OCI-LY1 (cell line): ENCODE results near the gene PIGV.

Experiments used
- H2AFZ ChIP-seq: fragments of 200-600 bp; sonication (generic), shearing (Covaris generic); 2 replicates; pipeline ENCODE4 v1.6.0; 2014; ENCODE audit warnings: antibody characterized with exemption, mild to moderate bottlenecking, low read length
- H3F3A ChIP-seq: fragments of 200-600 bp; sonication (generic), shearing (Covaris generic); 2 replicates; pipeline ENCODE4 v1.6.0; 2014; ENCODE audit warnings: mild to moderate bottlenecking, antibody characterized with exemption, low read length, moderate library complexity; ENCODE audit not compliant: insufficient read depth
- H3K27ac ChIP-seq: fragments of 200-600 bp; sonication (generic); 2 replicates; pipeline ENCODE4 v1.5.1; 2014; ENCODE audit warnings: low read length, mixed run types, mild to moderate bottlenecking, low read depth; ENCODE audit not compliant: poor library complexity, severe bottlenecking
- H3K27me3 ChIP-seq: fragments of 200-600 bp; sonication (generic); 2 replicates; pipeline ENCODE4 v1.6.0; 2014; ENCODE audit warnings: antibody characterized with exemption, mild to moderate bottlenecking, low read length, moderate library complexity; ENCODE audit not compliant: insufficient read depth
- H3K36me3 ChIP-seq: fragments of 200-600 bp; sonication (generic); 2 replicates; pipeline ENCODE4 v1.6.1; 2014; ENCODE audit warnings: mild to moderate bottlenecking, antibody characterized with exemption, low read length, moderate library complexity, mixed read lengths; ENCODE audit not compliant: insufficient read depth
- H3K4me1 ChIP-seq: fragments of 200-600 bp; sonication (generic); 2 replicates; pipeline ENCODE4 v1.5.1; 2014; ENCODE audit warnings: mild to moderate bottlenecking, low read length, moderate library complexity; ENCODE audit not compliant: insufficient read depth, severe bottlenecking
- H3K4me2 ChIP-seq: fragments of 200-600 bp; sonication (generic), shearing (Covaris generic); 2 replicates; pipeline ENCODE4 v1.6.1; 2014; ENCODE audit warnings: low read length
- H3K4me3 ChIP-seq: fragments of 200-600 bp; sonication (generic); 2 replicates; pipeline ENCODE4 v1.5.1; 2014; ENCODE audit warnings: low read length, low read depth, mild to moderate bottlenecking, mixed read lengths; ENCODE audit not compliant: poor library complexity, severe bottlenecking
- H3K79me2 ChIP-seq: fragments of 200-600 bp; shearing (Covaris generic); 2 replicates; pipeline ENCODE4 v1.6.1; 2016; ENCODE audit warnings: mixed run types, low read length, mixed read lengths; ENCODE audit not compliant: insufficient read depth
- H3K9ac ChIP-seq: fragments of 200-600 bp; sonication (generic), shearing (Covaris generic); 2 replicates; pipeline ENCODE4 v1.6.1; 2014; ENCODE audit warnings: mild to moderate bottlenecking, low read length, mixed read lengths
- H3K9me2 ChIP-seq: fragments of 200-600 bp; sonication (generic), shearing (Covaris generic); 2 replicates; pipeline ENCODE4 v1.6.1; 2014; ENCODE audit warnings: low read depth, mild to moderate bottlenecking, low read length, mixed read lengths
- H3K9me3 ChIP-seq: fragments of 200-600 bp; shearing (Covaris generic); 2 replicates; pipeline ENCODE4 v1.6.1; 2014; ENCODE audit warnings: low read length, mixed read lengths
- H4K20me1 ChIP-seq: fragments of 200-600 bp; sonication (generic), shearing (Covaris generic); 2 replicates; pipeline ENCODE4 v1.6.0; 2016; ENCODE audit warnings: mild to moderate bottlenecking, low read length; ENCODE audit not compliant: insufficient read depth
- EZH2 ChIP-seq: fragments of 200-600 bp; sonication (generic), shearing (Covaris generic); IDR thresholded peaks from 2 replicates; pipeline ENCODE4 v1.8.0; 2017; ENCODE audit warnings: borderline replicate concordance, mixed run types, mild to moderate bottlenecking, antibody characterized with exemption, low read length, moderate library complexity, mixed read lengths
- TF ChIP-seq, protein P1 (sequence below): fragments of 200-600 bp; sonication (generic), shearing (Covaris generic); IDR thresholded peaks from 2 replicates; pipeline ENCODE4 v1.5.1; 2017; ENCODE audit warnings: mild to moderate bottlenecking, antibody characterized with exemption, low read length, moderate library complexity, mixed read lengths

The PIGV gene

GRCh38 chr1:26811057-26811456, 23.3 kb downstream of the PIGV start:
- no peak overlapping the region for H3K4me2 ChIP-seq
- no peaks in the 10 kb centered on the region for H3F3A ChIP-seq
- no peak overlapping the region for H3K27ac ChIP-seq
- TF ChIP-seq, protein P1, sequence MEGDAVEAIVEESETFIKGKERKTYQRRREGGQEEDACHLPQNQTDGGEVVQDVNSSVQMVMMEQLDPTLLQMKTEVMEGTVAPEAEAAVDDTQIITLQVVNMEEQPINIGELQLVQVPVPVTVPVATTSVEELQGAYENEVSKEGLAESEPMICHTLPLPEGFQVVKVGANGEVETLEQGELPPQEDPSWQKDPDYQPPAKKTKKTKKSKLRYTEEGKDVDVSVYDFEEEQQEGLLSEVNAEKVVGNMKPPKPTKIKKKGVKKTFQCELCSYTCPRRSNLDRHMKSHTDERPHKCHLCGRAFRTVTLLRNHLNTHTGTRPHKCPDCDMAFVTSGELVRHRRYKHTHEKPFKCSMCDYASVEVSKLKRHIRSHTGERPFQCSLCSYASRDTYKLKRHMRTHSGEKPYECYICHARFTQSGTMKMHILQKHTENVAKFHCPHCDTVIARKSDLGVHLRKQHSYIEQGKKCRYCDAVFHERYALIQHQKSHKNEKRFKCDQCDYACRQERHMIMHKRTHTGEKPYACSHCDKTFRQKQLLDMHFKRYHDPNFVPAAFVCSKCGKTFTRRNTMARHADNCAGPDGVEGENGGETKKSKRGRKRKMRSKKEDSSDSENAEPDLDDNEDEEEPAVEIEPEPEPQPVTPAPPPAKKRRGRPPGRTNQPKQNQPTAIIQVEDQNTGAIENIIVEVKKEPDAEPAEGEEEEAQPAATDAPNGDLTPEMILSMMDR, result no peak
- no peak for TF ChIP-seq EZH2
- no peak overlapping the region for H3K9ac ChIP-seq
- H3K9me3 ChIP-seq, result no peaks in the 10 kb centered on the region; the same call in 1 of the 2 replicates
- H3K4me3 ChIP-seq, result no peak overlapping the region
- H4K20me1 ChIP-seq, result no peaks in the 10 kb centered on the region
- no peaks in the 10 kb centered on the region for H3K27me3 ChIP-seq
- H3K79me2 ChIP-seq, result no peaks in the 10 kb centered on the region
- H2AFZ ChIP-seq, result no peak overlapping the region
- H3K4me1 ChIP-seq, result no peaks in the 10 kb centered on the region
- H3K9me2 ChIP-seq, result no peaks in the 10 kb centered on the region
- H3K36me3 ChIP-seq, result no peaks in the 10 kb centered on the region

- Histone ChIP-seq H3K4me2 (no peak overlapping the region), H2AFZ (no peak overlapping the region), H3K4me1 (no peaks in the 10 kb centered on the region), H3K9me3 (no peaks in the 10 kb centered on the region; the same call in 1 of the 2 replicates), H3K9ac (no peak overlapping the region), H3K79me2 (no peaks in the 10 kb centered on the region), H3K36me3 (no peaks in the 10 kb centered on the region), H3K9me2 (no peaks in the 10 kb centered on the region), H3K4me3 (no peak overlapping the region), H4K20me1 (no peaks in the 10 kb centered on the region), H3K27me3 (no peaks in the 10 kb centered on the region), H3F3A (no peaks in the 10 kb centered on the region), H3K27ac (no peak overlapping the region)
- TF ChIP-seq EZH2, result no peak
- TF ChIP-seq, protein P1, result no peak
Measured at GRCh38 chr1:26811708-26812107, 24.0 kb downstream of the PIGV start.

DNA sequence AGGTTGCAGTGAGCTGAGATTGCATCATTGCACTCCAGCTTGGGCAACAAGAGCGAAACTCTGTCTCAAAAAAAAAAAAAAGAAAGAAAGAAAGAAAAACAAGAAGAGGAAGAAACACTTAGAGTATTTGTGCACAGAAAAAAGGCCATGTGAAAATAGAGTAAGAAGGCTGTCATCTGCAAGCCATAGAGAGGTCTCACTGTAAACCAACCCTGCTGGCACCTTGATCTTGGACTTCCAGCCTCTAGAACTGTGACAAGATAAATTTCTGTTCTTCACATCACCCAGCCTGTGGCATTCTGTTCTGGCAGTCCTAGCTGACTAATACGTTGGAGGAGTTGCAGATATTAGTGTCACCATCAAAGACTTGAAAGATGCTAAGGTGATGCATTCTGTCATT, 26.6 kb downstream of the PIGV start:
- Histone ChIP-seq H3K4me2 (no peak overlapping the region), H3K4me3 (no peak overlapping the region), H3K4me1 (no peaks in the 10 kb centered on the region), H3K36me3 (no peaks in the 10 kb centered on the region), H4K20me1 (no peaks in the 10 kb centered on the region), H3K27ac (no peak overlapping the region), H3K9ac (no peak overlapping the region), H3K27me3 (no peaks in the 10 kb centered on the region), H3K9me3 (no peaks in the 10 kb centered on the region; the same call in 1 of the 2 replicates), H3F3A (no peaks in the 10 kb centered on the region), H3K9me2 (no peaks in the 10 kb centered on the region), H3K79me2 (no peaks in the 10 kb centered on the region), H2AFZ (no peak overlapping the region)
- TF ChIP-seq, protein P1, result no peak
- no peak for TF ChIP-seq EZH2
